GM23248 (cell line): ENCODE results near the gene CYRIA.

Source experiments
- EZH2 ChIP-seq: fragments of 200-600 bp; sonication (generic); IDR thresholded peaks from 2 replicates; pipeline ENCODE4 v1.6.1; 2018; ENCODE audit warnings: antibody characterized with exemption, mild to moderate bottlenecking; ENCODE audit not compliant: insufficient read depth, poor library complexity, severe bottlenecking
- EZH2phosphoT487 ChIP-seq: fragments of 200-600 bp; sonication (generic); IDR thresholded peaks from 2 replicates; pipeline ENCODE4 v1.6.1; 2018; ENCODE audit warnings: antibody characterized with exemption, moderate library complexity, mild to moderate bottlenecking, low read depth; ENCODE audit not compliant: insufficient read depth

- TF ChIP-seq EZH2 (no peak), EZH2phosphoT487 (no peak)
These were observed 40.4 kb downstream of the CYRIA start for GRCh38 chr2:16625201-16625729.
